GM12865 (cell line): ENCODE results near the gene GRID2.

ENCODE experiments used
- DNase-seq: peaks from one replicate; pipeline ENCODE4 v3.0.0; 2010; ENCODE audit warnings: low read depth
- H3K4me3 ChIP-seq: 2 replicates; pipeline ENCODE4 v1.5.1; 2011; ENCODE audit warnings: mild to moderate bottlenecking, low read depth, low read length, control low read depth
- CTCF ChIP-seq: IDR thresholded peaks from 2 replicates; pipeline ENCODE4 v1.5.1; 2011; ENCODE audit warnings: low read length, control low read depth, low read depth, inconsistent platforms; ENCODE audit not compliant: insufficient read depth; ENCODE audit errors: missing control alignments

GRID2 gene

DNA sequence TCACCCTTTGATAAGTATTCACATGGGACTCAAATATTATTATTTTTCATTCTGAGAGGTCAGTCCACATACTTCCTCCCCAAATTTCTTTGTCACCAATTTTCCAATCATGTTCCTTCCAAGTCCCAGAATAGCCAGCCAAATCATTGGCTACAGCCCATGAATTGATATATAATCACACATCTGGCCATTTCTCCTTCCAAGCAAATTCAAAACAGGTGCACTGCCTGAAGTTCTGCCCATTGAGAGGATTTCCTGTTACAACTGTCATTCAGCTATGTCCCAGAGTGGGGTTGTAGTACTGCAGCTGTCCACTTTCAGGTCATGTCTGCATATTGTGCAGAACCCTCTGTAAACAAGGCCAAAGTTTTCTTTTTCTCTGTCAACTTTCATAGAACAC is 347.8 kb downstream of the GRID2 start:
- no peak for TF ChIP-seq CTCF
- no peak overlapping the region for H3K4me3 ChIP-seq
- DNase-seq: no peak

GRCh38 chr4:92654084-92654483 is 350.3 kb downstream of the GRID2 start:
- H3K4me3 ChIP-seq: no peak overlapping the region
- no peak for TF ChIP-seq CTCF
- no peak for DNase-seq

DNA sequence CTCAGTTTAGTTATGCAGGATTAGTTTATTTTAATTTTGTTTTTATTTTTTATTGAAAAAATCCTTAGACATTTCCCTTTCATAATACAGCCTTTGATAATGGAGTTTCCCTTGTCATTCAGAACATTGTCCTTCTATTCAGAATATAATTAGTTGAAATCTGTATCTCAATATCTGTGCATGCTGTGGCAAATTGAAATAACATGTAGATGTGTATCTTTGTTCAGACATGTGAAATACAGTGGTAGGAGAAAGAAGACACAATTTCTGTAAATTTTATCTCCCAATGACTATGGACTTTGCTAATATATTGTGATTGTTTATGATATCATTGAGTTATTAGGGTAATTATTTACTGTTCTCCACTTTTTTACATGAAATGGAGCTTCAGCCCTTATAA is 353.9 kb downstream of the GRID2 start:
- no peak for DNase-seq
- H3K4me3 ChIP-seq: no peak overlapping the region
- TF ChIP-seq CTCF: no peak

GRCh38 chr4:92658318-92658717 is 354.6 kb downstream of the GRID2 start:
- no peak for DNase-seq
- H3K4me3 ChIP-seq: no peak overlapping the region
- TF ChIP-seq CTCF: no peak

DNA sequence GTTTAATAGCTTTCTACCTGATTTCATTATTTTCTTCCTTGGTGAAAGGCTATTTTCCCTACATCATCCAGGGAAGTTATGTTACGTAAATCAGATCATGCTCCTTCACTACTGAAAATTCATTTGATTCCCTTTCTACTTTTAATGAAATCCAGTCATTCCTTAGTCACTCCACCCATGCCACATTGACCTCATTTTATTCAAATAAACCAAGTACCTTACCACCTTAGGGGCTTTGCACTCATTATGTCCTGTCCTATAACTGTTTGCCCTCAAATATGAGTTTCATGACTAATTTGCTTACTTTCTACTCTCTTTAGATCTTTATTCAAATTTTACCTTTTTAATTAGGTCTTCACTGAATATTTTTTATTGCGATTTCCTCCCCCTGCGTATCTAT is 374.0 kb downstream of the GRID2 start:
- DNase-seq: no peak
- TF ChIP-seq CTCF: no peak
- no peak overlapping the region for H3K4me3 ChIP-seq

GRCh38 chr4:92678292-92678691 is 374.5 kb downstream of the GRID2 start:
- H3K4me3 ChIP-seq: no peak overlapping the region
- no peak for DNase-seq
- no peak for TF ChIP-seq CTCF

DNA sequence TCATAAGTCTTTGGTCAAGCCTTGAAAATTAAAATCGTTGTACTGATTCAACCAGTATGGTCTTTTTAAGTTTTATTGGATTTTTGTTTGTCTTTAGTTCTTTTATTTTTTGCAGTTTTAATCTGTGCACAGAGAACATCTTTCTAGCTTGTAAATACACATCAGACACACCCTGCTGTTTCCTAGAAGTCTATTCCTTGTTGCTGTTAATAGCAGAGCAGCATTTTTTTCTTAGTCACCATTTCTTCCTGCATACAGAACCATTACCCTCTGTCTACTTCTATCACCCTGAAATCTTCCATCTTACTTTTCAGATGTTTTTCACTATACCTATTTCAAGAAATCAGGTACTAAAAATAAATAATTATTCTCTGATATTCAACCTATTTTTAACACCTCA is 375.4 kb downstream of the GRID2 start:
- H3K4me3 ChIP-seq: no peak overlapping the region
- TF ChIP-seq CTCF: no peak

More for the DNA sequence above, 375.4 kb downstream of the GRID2 start:
- DNase-seq: no peak
